Endodermal cell (in vitro differentiated cells): ENCODE data around the gene CLBA1. TPM values are rescaled to one million over a fixed set of nuclear protein-coding genes. Genes with fewer than 3 reads are reported as not detected.

Experiments
- DNase-seq: peaks from one replicate; pipeline ENCODE4 v3.0.0-alpha.2; 2017
- H3K27ac ChIP-seq: 2 replicates; pipeline ENCODE4 v1.5.1; 2013; ENCODE audit warnings: mild to moderate bottlenecking, low read depth, low read length, moderate library complexity
- H3K27me3 ChIP-seq: 2 replicates; pipeline ENCODE4 v1.6.1; 2013; ENCODE audit warnings: mild to moderate bottlenecking, low read length, moderate library complexity; ENCODE audit not compliant: insufficient read depth, control insufficient read depth, poor library complexity, severe bottlenecking
- H3K36me3 ChIP-seq: 2 replicates; pipeline ENCODE4 v1.7.0; 2013; ENCODE audit warnings: mild to moderate bottlenecking, low read length, moderate library complexity; ENCODE audit not compliant: control insufficient read depth, insufficient read depth
- H3K4me1 ChIP-seq: one replicate; pipeline ENCODE4 v1.7.0; 2013; ENCODE audit warnings: low read length; ENCODE audit not compliant: control insufficient read depth, insufficient read depth
- H3K4me3 ChIP-seq: 2 replicates; pipeline ENCODE4 v1.5.1; 2013; ENCODE audit warnings: mild to moderate bottlenecking, low read length, moderate library complexity
- H3K9ac ChIP-seq: 2 replicates; pipeline ENCODE4 v1.6.1; 2013; ENCODE audit warnings: mild to moderate bottlenecking, low read length, moderate library complexity; ENCODE audit not compliant: poor library complexity, severe bottlenecking; ENCODE audit errors: extremely low read depth
- H3K9me3 ChIP-seq: 2 replicates; pipeline ENCODE4 v1.6.1; 2013; ENCODE audit warnings: mild to moderate bottlenecking, low read length, moderate library complexity; ENCODE audit not compliant: control insufficient read depth
- H3K27ac Mint-ChIP-seq: 2 replicates; pipeline ENCODE4 v1.8.0; 2020; ENCODE audit warnings: mixed read lengths
- H3K27me3 Mint-ChIP-seq: 2 replicates; pipeline ENCODE4 v1.8.0; 2021; ENCODE audit warnings: mild to moderate bottlenecking, mixed read lengths; ENCODE audit not compliant: insufficient read depth
- H3K36me3 Mint-ChIP-seq: 2 replicates; pipeline ENCODE4 v1.8.0; 2020; ENCODE audit warnings: low read depth, mixed read lengths
- H3K4me1 Mint-ChIP-seq: 2 replicates; pipeline ENCODE4 v1.8.0; 2020; ENCODE audit warnings: mixed read lengths
- H3K4me3 Mint-ChIP-seq: 2 replicates; pipeline ENCODE4 v1.8.0; 2020; ENCODE audit warnings: mild to moderate bottlenecking, moderate library complexity, mixed read lengths
- H3K9me3 Mint-ChIP-seq: 2 replicates; pipeline ENCODE4 v1.8.0; 2020; ENCODE audit warnings: mild to moderate bottlenecking, mixed read lengths
- WGBS, 2 experiments: methylation state at CpG; one replicate each; pipeline versions ENCODE4 v1.1.5 to v1.1.7; 2013; ENCODE audit warnings: missing lambda C conversion rate in 2 of 2, mixed read lengths in 1 of 2; ENCODE audit not compliant: insufficient coverage in 1 of 2, insufficient read length in 1 of 2; 5-methylcytosine and 5-hydroxymethylcytosine counted together
- total RNA-seq, 2 donors: library from RNA; stranded (reverse); fragmentation: NEBNext Ultra II Directional in 1 of 2; extraction: Animal tissue kit (Norgen Biotek cat#: 25700) in 1 of 2; gene quantifications; 2 replicates in 1 of 2; 3 replicates in 1 of 2; pipeline ENCODE4 v1.2.1, GENCODE V29; 2021
- TF ChIP-seq, protein P1 (sequence below): fragments of 200-600 bp; sonication (generic); conservative IDR thresholded peaks from 2 replicates; pipeline ENCODE4 v1.5.0; 2021; ENCODE audit warnings: antibody characterized with exemption, mild to moderate bottlenecking

Gene CLBA1
- total RNA-seq, 2 donors from 2014 or later, result 11.2 to 12.5 TPM

DNA sequence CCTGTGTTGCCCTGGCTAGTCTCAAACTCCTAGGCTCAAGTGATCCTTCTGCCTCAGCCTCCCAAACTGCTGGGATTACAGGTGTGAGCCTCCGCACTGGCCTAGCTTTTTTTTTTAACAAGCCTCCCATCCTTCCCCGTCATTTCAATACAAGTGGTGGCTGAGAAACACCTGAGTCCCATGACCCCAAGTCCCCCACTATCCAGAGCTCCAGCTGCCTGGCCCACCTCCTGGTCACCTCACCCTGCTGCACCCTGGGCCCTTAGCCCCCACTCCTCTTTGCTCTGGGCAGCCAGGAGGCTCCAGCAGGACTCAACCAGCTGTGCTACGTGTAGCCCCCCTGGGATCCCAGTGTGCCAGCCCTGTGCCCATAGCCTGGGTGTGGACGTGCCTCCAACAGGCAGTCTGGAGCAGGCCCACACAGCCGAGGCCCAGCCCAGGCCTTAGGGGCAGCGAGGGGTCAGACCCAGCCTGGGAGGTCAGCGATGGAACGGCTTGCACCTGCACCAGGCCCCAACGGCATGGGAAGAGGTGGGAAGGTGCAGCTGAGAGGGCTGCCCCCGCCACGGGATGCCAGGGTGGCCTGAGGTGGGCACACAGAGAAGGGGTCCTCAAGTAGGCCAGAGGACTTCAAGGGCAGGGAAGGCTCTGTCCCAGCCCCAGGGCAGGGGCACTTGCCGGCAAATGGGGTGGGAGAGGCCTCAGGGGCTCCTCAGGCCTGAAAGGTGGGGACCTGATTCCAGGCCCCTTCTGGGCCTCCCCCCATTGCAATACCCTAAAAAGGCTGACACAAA lies 13.9 kb upstream of the CLBA1 start:
- Histone ChIP-seq H3K9me3 (no peaks in the 10 kb centered on the region), H3K4me1 (no peaks in the 10 kb centered on the region), H3K4me3 (no peak overlapping the region), H3K36me3 (no peaks in the 10 kb centered on the region), H3K27me3 (peaks cover 5% of the 10 kb centered on the region), H3K27ac (no peak overlapping the region), H3K9ac (no peak overlapping the region)
- TF ChIP-seq, protein P1, sequence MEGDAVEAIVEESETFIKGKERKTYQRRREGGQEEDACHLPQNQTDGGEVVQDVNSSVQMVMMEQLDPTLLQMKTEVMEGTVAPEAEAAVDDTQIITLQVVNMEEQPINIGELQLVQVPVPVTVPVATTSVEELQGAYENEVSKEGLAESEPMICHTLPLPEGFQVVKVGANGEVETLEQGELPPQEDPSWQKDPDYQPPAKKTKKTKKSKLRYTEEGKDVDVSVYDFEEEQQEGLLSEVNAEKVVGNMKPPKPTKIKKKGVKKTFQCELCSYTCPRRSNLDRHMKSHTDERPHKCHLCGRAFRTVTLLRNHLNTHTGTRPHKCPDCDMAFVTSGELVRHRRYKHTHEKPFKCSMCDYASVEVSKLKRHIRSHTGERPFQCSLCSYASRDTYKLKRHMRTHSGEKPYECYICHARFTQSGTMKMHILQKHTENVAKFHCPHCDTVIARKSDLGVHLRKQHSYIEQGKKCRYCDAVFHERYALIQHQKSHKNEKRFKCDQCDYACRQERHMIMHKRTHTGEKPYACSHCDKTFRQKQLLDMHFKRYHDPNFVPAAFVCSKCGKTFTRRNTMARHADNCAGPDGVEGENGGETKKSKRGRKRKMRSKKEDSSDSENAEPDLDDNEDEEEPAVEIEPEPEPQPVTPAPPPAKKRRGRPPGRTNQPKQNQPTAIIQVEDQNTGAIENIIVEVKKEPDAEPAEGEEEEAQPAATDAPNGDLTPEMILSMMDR, result no peak
- H3K4me3 Mint-ChIP-seq, result no peak overlapping the region
- no peaks in the 10 kb centered on the region for H3K9me3 Mint-ChIP-seq
- DNase-seq, result peak; percentile 44
- WGBS, 2 experiments, result 88 to 92% methylated on average over 4 to 12 of the region's 12 CpGs
- H3K27ac Mint-ChIP-seq, result no peak overlapping the region
- peaks cover 3% of the 10 kb centered on the region for H3K4me1 Mint-ChIP-seq
- H3K27me3 Mint-ChIP-seq, result peaks cover 11% of the 10 kb centered on the region
- no peaks in the 10 kb centered on the region for H3K36me3 Mint-ChIP-seq

DNA sequence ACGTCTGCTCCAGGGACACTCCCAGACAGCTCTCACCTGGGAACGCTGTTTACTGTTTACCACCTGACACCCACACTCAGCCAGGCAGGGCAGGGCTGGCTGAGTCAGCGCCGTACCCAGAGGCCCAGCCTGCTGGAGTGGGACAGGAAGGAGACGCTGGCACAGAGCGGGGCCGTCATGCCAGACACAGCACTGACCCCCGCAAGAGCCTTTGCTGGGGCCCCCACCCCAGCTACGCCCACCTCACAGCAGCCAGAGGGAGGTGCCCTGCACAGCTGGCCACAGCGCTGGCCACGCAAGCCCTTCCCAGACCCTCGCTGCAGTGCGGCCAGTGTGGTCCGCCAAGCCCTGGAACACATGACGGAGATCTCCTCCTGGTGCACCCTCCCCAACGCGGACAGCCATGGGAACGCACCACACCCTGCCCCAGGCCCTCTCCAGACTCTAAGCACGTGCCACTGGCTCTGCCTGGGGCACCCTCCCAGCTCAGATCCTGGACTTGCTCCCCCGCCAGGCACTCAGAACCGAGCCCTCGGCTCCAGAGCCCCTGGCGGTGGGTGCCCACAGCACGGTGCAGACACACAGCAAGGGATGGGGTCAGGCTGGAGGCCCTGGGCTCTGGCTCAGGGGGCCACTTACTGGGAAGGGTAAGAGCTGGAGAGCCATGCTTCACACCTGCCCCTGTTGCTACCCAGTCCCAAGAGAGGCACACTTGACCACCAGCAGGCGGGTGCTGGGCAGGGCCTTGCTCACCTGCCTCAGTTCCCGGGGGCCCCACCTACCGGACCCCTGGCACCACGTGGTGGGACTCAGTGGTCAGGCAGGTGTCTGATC lies 13.1 kb upstream of the CLBA1 start:
- peak; percentile 72 for DNase-seq
- Mint-ChIP-seq H3K27ac (no peak overlapping the region), H3K27me3 (peaks cover 18% of the 10 kb centered on the region), H3K4me1 (peaks cover 3% of the 10 kb centered on the region), H3K36me3 (no peaks in the 10 kb centered on the region), H3K4me3 (no peak overlapping the region), H3K9me3 (no peaks in the 10 kb centered on the region)
- TF ChIP-seq, protein P1, result no peak
- Histone ChIP-seq H3K36me3 (no peaks in the 10 kb centered on the region), H3K9ac (no peak overlapping the region), H3K4me3 (no peak overlapping the region), H3K27ac (no peak overlapping the region), H3K9me3 (no peaks in the 10 kb centered on the region), H3K4me1 (no peaks in the 10 kb centered on the region), H3K27me3 (peaks cover 13% of the 10 kb centered on the region)
- WGBS, 2 experiments, result 90 to 91% methylated on average over 17 to 28 of the region's 28 CpGs

DNA sequence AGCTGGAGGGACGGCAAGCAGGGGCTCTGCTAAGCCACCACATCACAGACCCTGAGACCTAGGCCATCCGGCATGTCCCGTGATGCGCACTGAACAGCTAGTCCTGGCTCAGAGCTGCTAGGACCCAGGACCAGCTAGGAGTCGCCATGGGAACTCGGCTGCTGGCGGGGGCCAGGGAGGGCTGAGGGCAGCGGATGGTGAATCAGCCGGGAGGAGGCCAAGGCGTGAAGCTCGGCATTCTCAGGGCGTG lies 12.5 kb upstream of the CLBA1 start:
- TF ChIP-seq, protein P1, result no peak
- 64 to 75% methylated on average over 12 of the region's 12 CpGs for WGBS, 2 experiments
- H3K27ac ChIP-seq, result no peak overlapping the region
- no peaks in the 10 kb centered on the region for H3K9me3 ChIP-seq
- H3K36me3 ChIP-seq, result no peaks in the 10 kb centered on the region
- no peak overlapping the region for H3K9ac ChIP-seq
- DNase-seq, result peak; percentile 90
- Mint-ChIP-seq H3K9me3 (no peaks in the 10 kb centered on the region), H3K4me3 (no peak overlapping the region), H3K4me1 (peaks cover 3% of the 10 kb centered on the region), H3K36me3 (no peaks in the 10 kb centered on the region), H3K27ac (no peak overlapping the region), H3K27me3 (peaks cover 21% of the 10 kb centered on the region)
- no peak overlapping the region for H3K4me3 ChIP-seq
- H3K27me3 ChIP-seq, result peaks cover 18% of the 10 kb centered on the region
- H3K4me1 ChIP-seq, result no peaks in the 10 kb centered on the region
